GM12891 (cell line): ENCODE data around the gene ABI2.

Experiments used
- DNase-seq: peaks from one replicate; pipeline ENCODE4 v3.0.0; 2011; ENCODE audit warnings: low spot score; ENCODE audit not compliant: insufficient read length
- FAIRE-seq: peaks from 2 replicates; lab custom pipeline; 2011; peaks lifted over from hg19 to GRCh38; lab: Jason Lieb, UNC
- PAX5 ChIP-seq: IDR thresholded peaks from 2 replicates; pipeline ENCODE4 v1.6.1; 2011; ENCODE audit warnings: low read length, moderate library complexity, mild to moderate bottlenecking; ENCODE audit not compliant: insufficient read depth, severe bottlenecking
- POLR2A ChIP-seq: IDR thresholded peaks from 2 replicates; pipeline ENCODE4 v1.6.1; 2011; ENCODE audit warnings: low read depth, low read length, control low read depth
- POLR2AphosphoS5 ChIP-seq: IDR thresholded peaks from 2 replicates; pipeline ENCODE4 v1.6.1; 2011; ENCODE audit warnings: low read depth, low read length, control low read depth
- POU2F2 ChIP-seq: IDR thresholded peaks from 2 replicates; pipeline ENCODE4 v1.6.1; 2011; ENCODE audit warnings: low read depth, mild to moderate bottlenecking, control low read depth, low read length, moderate library complexity
- SPI1 ChIP-seq: IDR thresholded peaks from 2 replicates; pipeline ENCODE4 v1.6.1; 2011; ENCODE audit warnings: low read depth, low read length, control low read depth
- TAF1 ChIP-seq: IDR thresholded peaks from 2 replicates; pipeline ENCODE4 v1.6.1; 2011; ENCODE audit warnings: low read depth, low read length, control low read depth

ABI2 gene

DNA sequence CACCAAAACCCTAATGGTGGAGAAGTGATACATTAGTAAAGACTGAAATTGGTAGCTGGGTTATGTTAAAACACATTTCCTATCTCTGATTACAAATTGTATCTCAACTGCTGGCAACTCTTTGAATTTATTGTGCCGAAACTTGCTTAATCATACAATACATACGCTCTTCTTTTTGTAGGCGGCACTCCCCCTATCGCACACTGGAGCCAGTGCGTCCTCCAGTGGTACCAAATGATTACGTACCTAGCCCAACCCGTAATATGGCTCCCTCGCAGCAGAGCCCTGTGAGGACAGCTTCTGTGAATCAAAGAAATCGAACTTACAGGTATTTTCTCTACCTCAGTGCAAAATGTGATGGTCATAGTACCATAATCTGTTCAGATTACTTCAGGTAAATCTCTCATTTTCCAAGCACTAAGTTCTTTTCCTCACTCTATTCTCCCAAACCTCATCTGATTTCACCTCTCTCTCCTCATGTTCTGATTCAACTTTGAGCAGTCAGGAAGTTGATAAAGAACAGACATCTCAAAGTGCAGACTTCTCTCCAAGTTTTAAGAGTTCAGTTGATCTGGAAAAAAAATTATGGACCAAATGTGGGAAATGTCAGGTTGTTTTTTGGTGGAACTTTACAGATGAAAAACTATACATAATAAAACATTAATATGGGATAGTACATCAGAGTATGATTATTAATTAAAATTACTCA, 66.5 kb downstream of the ABI2 start:
- DNase-seq, result no peak
- FAIRE-seq, result no peak
- TF ChIP-seq POLR2A (no peak), PAX5 (no peak), SPI1 (no peak)

DNA sequence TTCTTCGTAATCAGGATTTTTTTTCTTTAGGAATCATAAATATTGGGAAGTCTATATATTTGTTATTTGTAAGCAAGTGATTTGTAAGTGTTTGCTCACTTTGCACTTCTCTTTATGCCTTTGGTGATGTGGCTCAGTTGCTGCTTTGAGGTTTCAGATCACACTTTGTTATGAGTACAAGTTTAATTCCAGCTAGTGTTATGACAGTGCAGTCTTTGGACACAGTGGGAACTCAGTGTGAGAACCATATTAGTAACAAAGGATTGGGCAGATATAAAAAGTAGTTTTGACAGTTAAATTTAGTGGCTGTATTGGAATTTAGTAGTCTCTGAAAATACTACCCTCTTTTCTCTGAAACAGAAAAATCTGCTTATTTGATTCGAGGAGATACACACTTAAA, 67.7 kb downstream of the ABI2 start:
- no peak for TF ChIP-seq SPI1
- no peak for TF ChIP-seq POLR2A
- no peak for TF ChIP-seq POLR2AphosphoS5
- no peak for TF ChIP-seq TAF1
- no peak for TF ChIP-seq PAX5
- no peak for TF ChIP-seq POU2F2
- DNase-seq, result no peak
- FAIRE-seq, result no peak

- DNase-seq (no peak), FAIRE-seq (no peak)
- TF ChIP-seq POLR2A, result no peak
- no peak for TF ChIP-seq TAF1
- TF ChIP-seq POLR2AphosphoS5, result no peak
- TF ChIP-seq SPI1, result no peak
- TF ChIP-seq POU2F2, result no peak
- TF ChIP-seq PAX5, result no peak
Observed at GRCh38 chr2:203396667-203397066, 68.5 kb downstream of the ABI2 start.

GRCh38 chr2:203399031-203399430, 70.8 kb downstream of the ABI2 start:
- no peak for DNase-seq
- FAIRE-seq, result no peak
- TF ChIP-seq PAX5 (no peak), POU2F2 (no peak), SPI1 (no peak), TAF1 (no peak), POLR2A (no peak)

DNA sequence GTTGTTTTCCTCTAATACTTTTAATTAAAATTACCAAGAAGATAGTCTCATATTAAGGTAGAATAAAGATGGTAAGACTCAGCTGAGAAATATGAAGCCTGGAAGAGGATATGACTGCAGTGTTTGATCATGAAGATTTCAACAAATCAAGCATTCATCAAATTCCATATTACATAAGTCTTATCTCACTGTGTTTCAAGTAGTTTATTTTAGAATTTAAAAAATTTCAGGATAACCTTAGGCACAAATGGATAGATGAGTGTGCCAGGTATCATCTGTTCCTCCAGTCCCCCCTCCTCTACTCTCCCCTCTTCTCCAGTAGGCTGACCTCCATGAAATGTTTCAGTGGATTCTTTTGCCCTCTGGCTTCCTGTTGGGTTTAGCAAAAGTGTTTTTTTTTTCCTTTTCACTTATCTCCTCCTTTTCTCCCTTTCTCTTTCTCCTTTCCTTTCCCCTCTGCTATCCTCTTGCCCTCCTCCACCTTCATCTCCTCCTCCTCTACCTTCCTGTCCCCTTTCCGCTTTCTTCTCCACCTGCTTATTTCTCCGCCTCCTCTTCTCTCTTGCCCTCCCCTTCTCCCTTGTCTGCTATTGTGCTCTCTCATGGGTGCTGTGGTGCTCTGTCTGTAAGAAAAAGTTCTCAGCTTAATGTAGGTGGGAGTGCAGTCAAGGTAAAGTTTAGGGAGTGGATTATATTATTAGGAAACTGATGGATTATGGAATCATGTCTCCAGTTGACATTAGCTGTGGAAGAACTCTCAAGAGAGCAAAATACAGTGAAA, 72.8 kb downstream of the ABI2 start:
- no peak for TF ChIP-seq POU2F2
- TF ChIP-seq POLR2AphosphoS5, result no peak
- TF ChIP-seq POLR2A, result no peak
- no peak for TF ChIP-seq PAX5
- TF ChIP-seq TAF1, result no peak
- no peak for TF ChIP-seq SPI1
- FAIRE-seq, result no peak
- DNase-seq, result no peak

- TF ChIP-seq POU2F2 (no peak), TAF1 (no peak), POLR2A (no peak), POLR2AphosphoS5 (no peak), SPI1 (no peak), PAX5 (no peak)
- DNase-seq (no peak), FAIRE-seq (no peak)
Observed at GRCh38 chr2:203404996-203405395, 76.8 kb downstream of the ABI2 start.

GRCh38 chr2:203407496-203407895, 79.3 kb downstream of the ABI2 start:
- DNase-seq (no peak), FAIRE-seq (no peak)
- TF ChIP-seq POU2F2 (no peak), POLR2A (no peak), TAF1 (no peak), SPI1 (no peak), PAX5 (no peak), POLR2AphosphoS5 (no peak)

- no peak for TF ChIP-seq POLR2AphosphoS5
- TF ChIP-seq POLR2A, result no peak
- no peak for TF ChIP-seq POU2F2
- no peak for TF ChIP-seq SPI1
- no peak for DNase-seq
- FAIRE-seq, result no peak
Observed at GRCh38 chr2:203412546-203413331, 84.5 kb downstream of the ABI2 start.

DNA sequence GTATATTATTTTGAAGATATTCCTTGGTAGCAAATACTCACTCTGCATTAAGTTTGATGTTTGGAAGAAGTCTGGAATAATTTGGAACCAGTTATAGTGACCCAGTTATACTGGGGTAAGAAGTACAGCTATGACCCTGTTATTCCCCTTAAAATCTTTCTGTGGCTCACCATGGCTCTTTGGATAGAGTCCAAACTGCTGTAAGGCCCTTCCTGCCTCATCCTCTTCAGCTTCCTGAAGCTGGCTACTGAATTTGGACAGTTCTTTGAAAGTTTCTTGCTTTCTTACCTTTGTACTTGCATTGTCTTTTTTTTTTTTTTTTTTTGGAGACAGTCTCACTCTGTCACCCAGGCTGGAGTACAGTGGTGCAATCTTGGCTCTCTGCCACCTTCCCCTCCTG, 85.6 kb downstream of the ABI2 start:
- FAIRE-seq (no peak), DNase-seq (no peak)
- TF ChIP-seq POU2F2 (no peak), POLR2AphosphoS5 (no peak), TAF1 (no peak), PAX5 (no peak), SPI1 (no peak), POLR2A (no peak)

DNA sequence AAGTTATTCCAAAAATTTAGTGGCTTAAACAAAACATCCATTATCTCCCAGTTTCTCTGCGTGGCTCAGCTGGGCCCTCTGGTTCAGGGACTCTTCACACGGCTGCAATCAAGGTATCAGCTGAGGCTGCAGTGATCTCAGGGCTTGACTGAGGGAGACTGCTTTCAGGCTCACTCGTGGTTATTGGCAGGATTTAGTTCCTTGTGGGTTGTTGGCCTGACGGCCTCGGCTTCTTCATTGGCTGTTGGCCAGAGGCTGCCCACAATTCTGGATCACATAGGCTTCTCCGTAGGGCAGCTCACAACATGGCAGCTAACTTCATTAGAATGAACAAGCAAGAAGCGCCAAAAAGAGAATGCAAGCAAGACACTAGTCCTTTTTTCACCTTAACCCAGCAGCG, 90.1 kb downstream of the ABI2 start:
- no peak for TF ChIP-seq POLR2A
- TF ChIP-seq PAX5, result no peak
- TF ChIP-seq SPI1, result no peak
- TF ChIP-seq POU2F2, result no peak
- no peak for TF ChIP-seq TAF1
- no peak for TF ChIP-seq POLR2AphosphoS5
- FAIRE-seq (no peak), DNase-seq (no peak)
